HAP-1 (cell line): Measurements from ENCODE around the gene HDLBP.

Experiments used
- DNase-seq, 2 experiments: peaks; one replicate each; pipeline ENCODE4 v3.0.0-alpha.2; 2016 to 2020; ENCODE audit warnings: low spot score in 2 of 2
- H3K27me3 ChIP-seq: fragments of 250-450 bp; sonication (Bioruptor Pico); 2 replicates; pipeline ENCODE4 v1.5.1; 2020; ENCODE audit warnings: low read depth, mild to moderate bottlenecking, moderate library complexity
- H3K36me3 ChIP-seq: fragments of 250-450 bp; sonication (Bioruptor Pico); replicated peaks from 2 replicates; pipeline ENCODE4 v1.5.1; 2020; ENCODE audit warnings: mild to moderate bottlenecking
- H3K4me1 ChIP-seq: fragments of 250-450 bp; sonication (Bioruptor Pico); 2 replicates; pipeline ENCODE4 v1.5.1; 2020; ENCODE audit warnings: mild to moderate bottlenecking
- H3K4me3 ChIP-seq: fragments of 250-450 bp; sonication (Bioruptor Pico); 2 replicates; pipeline ENCODE4 v1.5.1; 2020; ENCODE audit warnings: mild to moderate bottlenecking, moderate library complexity
- H3K9me3 ChIP-seq: fragments of 250-450 bp; sonication (Bioruptor Pico); 2 replicates; pipeline ENCODE4 v1.5.1; 2020; ENCODE audit warnings: mild to moderate bottlenecking, moderate library complexity
- in situ Hi-C: fragments of 300-500 bp; cut with MboI; formaldehyde crosslinking; loops from 3 replicates; pipeline ENCODE4 v1.14.3; 2020; ENCODE audit warnings: low sequenced_read_pairs, inconsistent platforms, mixed read lengths

Gene HDLBP

DNA sequence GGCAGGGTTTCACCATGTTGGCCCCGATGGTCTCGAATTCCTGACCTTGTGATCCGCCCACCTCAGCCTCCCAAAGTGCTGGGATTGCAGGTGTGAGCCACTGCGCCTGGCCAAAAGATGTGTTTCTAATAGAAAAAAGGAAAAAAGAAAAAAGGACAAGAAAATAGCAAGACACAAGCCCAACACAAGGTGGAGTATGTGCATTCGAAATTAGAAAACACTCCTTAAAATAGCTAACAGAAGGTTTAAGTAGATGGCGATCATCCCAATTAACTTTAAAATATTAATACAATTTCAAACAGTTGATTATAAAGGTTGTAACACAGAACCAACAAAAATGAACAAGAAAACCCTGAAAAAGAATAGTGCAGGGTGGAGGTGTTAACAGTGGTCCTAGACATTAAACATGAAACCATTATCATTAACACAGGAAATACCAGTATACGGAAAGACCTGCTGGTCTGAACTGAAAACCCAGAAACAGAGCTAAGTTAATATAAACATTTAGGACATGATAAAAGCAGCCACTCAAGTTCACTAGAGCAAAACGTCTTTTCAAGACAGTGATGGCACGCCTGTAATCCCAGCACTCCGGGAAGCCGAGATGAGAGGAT lies 57.9 kb downstream of the HDLBP start:
- Histone ChIP-seq H3K4me3 (no peak overlapping the region), H3K4me1 (no peaks in the 10 kb centered on the region), H3K9me3 (no peaks in the 10 kb centered on the region), H3K27me3 (no peaks in the 10 kb centered on the region), H3K36me3 (peaks cover 96% of the 10 kb centered on the region)
- in situ Hi-C loops, result no loop called here
- DNase-seq, result peak in 1 of 2 experiments; percentile 0

- H3K9me3 ChIP-seq, result no peaks in the 10 kb centered on the region
- no peaks in the 10 kb centered on the region for H3K4me1 ChIP-seq
- no peaks in the 10 kb centered on the region for H3K27me3 ChIP-seq
- in situ Hi-C loops, result no loop called here
- H3K36me3 ChIP-seq, result peaks cover 96% of the 10 kb centered on the region
- H3K4me3 ChIP-seq, result no peak overlapping the region
- DNase-seq, result no peak
Observed at GRCh38 chr2:241256168-241256545, 59.3 kb downstream of the HDLBP start.

DNA sequence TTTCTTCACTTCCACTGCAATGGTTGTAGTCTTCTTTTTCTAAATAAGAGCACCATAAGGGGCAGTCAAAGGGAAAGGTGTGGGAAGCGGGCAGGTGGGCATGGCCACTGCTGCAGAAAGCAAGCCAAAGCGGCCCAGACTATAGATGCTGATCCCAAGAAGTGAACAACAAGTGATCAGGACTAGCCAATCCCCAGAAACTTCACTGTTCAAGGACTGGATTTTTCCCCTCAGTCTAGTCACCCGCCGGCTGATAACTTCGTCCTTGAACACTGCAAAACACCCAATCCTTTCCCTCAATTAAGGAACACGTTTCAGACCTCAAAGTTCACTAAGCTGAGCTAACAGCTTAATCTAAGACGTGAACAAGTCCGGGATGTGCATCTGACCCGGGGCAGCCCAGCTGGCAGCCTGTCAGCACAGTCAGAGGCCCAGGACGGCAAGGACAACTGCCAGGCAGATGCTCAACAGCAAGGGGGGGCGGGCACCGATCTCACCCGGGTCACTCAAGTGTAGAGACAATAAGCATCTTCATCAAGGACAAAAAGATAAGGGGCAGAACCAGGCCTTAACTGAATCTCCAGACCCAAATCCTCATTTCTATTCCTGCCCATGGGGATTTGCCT lies 59.8 kb downstream of the HDLBP start:
- in situ Hi-C loops, result no loop called here
- no peaks in the 10 kb centered on the region for H3K9me3 ChIP-seq
- H3K4me3 ChIP-seq, result no peak overlapping the region
- DNase-seq, result no peak
- H3K27me3 ChIP-seq, result no peaks in the 10 kb centered on the region
- peaks cover 96% of the 10 kb centered on the region for H3K36me3 ChIP-seq
- no peaks in the 10 kb centered on the region for H3K4me1 ChIP-seq

DNA sequence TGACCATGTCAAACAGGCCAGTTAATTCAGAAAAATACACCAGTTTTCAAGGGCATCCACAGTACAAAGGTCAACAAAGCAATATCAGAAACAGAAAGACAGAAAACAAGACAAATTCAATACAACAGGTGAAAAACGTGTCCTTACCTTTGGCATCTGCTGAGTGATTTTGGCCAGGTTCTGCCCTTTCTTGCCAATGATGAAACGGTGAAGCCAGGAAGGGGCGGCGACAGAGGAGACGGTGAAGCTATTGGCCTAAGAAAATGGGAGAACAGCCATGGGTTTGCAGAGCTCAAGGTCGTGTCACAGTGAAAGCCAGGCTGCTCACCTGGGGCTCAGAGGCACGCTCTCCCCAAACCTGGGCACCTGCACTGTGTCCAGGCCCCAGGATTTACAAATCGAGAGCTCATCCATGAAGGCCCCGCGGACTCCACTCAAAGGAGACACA lies 60.5 kb downstream of the HDLBP start:
- peaks cover 96% of the 10 kb centered on the region for H3K36me3 ChIP-seq
- no peak for DNase-seq
- in situ Hi-C loops, result no loop called here

DNA sequence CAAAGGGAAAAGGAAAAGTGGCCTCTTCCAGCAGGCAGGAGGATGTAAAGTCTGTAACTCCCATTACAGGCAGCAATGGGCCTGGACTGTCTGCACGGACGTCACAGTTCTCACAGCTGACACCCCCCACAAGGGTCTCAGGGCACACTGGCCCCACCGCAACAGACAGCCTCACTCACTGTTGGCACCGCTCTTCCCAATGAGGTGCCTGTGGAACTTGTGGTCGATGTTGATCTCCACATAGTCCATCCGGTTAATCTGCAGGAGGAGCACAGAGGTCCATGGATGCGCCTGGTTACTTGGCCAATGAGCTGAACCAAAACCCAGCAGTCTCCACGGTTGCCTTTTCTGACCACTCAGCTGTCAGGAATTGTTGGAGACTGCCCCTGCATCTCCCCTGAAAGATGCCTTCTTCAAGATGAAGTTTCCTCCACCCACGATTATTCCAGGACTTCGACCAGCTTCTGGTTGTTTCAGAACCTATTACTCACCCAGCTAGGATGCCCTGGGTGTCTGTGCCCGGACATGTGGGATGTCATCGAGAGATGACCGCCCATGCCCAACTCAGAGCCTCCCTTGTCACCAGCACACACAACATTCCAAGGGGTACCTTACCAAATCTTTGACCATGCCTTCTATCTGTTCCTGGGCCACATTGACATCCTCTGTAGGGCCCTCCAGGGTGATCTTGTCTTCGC lies 62.5 kb downstream of the HDLBP start:
- DNase-seq, result no peak
- H3K4me3 ChIP-seq, result no peak overlapping the region
- no peaks in the 10 kb centered on the region for H3K27me3 ChIP-seq
- no peaks in the 10 kb centered on the region for H3K4me1 ChIP-seq
- no peaks in the 10 kb centered on the region for H3K9me3 ChIP-seq
- in situ Hi-C loops, result no loop called here
- H3K36me3 ChIP-seq, result peaks cover 100% of the 10 kb centered on the region

More for the DNA sequence above, 60.5 kb downstream of the HDLBP start:
- Histone ChIP-seq H3K27me3 (no peaks in the 10 kb centered on the region), H3K9me3 (no peaks in the 10 kb centered on the region), H3K4me1 (no peaks in the 10 kb centered on the region), H3K4me3 (no peak overlapping the region)

GRCh38 chr2:241249654-241250053 lies 65.8 kb downstream of the HDLBP start:
- DNase-seq, result no peak
- Histone ChIP-seq H3K4me3 (no peak overlapping the region), H3K9me3 (no peaks in the 10 kb centered on the region), H3K36me3 (peaks cover 98% of the 10 kb centered on the region), H3K27me3 (no peaks in the 10 kb centered on the region), H3K4me1 (no peaks in the 10 kb centered on the region)
- in situ Hi-C loops, result no loop called here

DNA sequence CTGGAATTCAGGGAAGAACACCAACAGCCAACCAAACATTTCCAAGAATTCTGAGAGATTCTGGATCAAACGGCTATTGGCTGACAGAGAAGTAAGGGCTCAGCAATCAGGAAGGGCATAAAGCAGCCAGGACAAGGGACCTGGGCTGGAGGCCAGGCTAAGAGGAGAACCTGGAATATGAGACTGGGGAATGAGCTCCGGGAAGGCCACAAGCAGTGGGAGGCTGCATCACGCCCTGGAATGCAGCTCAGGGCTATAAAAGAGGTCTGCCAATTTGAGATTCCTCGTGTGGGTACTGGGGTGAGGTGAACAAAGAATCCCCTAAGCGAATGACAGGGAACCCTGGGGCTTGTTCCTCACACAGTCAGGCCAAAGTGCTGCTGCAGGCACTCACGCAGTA lies 66.6 kb downstream of the HDLBP start:
- no peaks in the 10 kb centered on the region for H3K4me1 ChIP-seq
- no peaks in the 10 kb centered on the region for H3K9me3 ChIP-seq
- in situ Hi-C loops, result no loop called here
- H3K4me3 ChIP-seq, result no peak overlapping the region
- no peak for DNase-seq
- no peaks in the 10 kb centered on the region for H3K27me3 ChIP-seq
- peaks cover 98% of the 10 kb centered on the region for H3K36me3 ChIP-seq

DNA sequence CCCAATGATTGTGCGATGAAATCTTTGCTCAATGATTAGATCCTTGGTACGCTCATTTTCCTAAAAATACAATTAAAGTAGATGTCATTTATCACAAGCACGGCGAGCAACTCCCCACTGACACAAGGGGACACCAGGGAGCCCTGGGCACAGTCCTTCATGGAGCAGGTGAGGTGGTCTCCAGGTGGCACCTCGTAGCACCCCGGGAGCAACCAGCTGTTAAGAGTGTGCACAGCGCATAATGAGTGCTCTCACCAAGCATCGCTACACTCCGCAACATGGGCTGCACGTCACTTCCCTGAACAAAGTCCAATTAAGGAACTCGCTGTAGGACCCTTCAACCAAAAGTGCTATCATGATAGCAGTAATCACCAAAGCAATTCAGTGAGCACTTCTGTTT lies 67.2 kb downstream of the HDLBP start:
- in situ Hi-C loops, result no loop called here
- Histone ChIP-seq H3K9me3 (no peaks in the 10 kb centered on the region), H3K36me3 (peaks cover 98% of the 10 kb centered on the region), H3K27me3 (no peaks in the 10 kb centered on the region), H3K4me3 (no peak overlapping the region), H3K4me1 (no peaks in the 10 kb centered on the region)
- no peak for DNase-seq

DNA sequence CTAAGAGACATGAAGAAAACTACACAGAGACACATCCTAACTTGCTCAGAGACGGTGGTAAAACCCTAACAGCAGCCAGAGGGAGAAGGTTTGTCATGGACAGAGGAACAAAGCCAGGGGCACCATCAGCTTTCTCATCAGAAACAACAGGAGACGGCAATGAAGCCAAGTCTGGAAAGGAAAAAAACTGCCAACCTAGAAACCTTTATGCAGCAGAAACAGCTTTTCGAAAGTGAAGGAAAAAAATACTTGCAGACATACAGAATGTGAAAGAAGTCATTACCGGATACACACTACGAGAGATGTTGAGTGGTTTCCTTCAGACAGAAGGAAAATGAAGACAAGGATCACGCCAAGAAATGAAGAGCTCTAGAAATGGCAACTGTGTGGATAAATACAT lies 71.1 kb downstream of the HDLBP start:
- no peaks in the 10 kb centered on the region for H3K4me1 ChIP-seq
- no peaks in the 10 kb centered on the region for H3K27me3 ChIP-seq
- no peak overlapping the region for H3K4me3 ChIP-seq
- peaks cover 97% of the 10 kb centered on the region for H3K36me3 ChIP-seq
- in situ Hi-C loops, result no loop called here
- no peaks in the 10 kb centered on the region for H3K9me3 ChIP-seq
- no peak for DNase-seq

DNA sequence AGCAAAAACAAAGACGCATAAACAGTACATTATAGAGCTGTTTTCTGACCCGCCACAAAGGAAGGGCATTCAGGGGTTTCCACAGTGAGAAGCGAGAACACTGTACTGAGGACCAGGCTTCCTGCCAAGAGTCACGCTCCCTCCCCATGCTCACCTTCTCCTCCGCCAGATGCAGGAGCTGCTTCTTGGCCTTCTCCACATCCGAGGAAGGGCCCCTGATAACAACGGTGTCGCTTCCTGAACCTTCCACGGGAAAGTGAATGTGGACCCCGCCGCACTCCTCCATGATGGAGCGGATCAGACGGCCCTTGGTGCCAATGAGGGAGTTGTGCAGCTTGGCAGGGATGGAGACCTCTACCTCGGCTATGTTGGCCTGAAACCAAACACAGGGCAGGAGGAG lies 73.2 kb downstream of the HDLBP start:
- Histone ChIP-seq H3K27me3 (no peaks in the 10 kb centered on the region), H3K9me3 (no peaks in the 10 kb centered on the region), H3K36me3 (peaks cover 96% of the 10 kb centered on the region), H3K4me1 (no peaks in the 10 kb centered on the region), H3K4me3 (no peak overlapping the region)
- in situ Hi-C loops, result no loop called here
- no peak for DNase-seq

DNA sequence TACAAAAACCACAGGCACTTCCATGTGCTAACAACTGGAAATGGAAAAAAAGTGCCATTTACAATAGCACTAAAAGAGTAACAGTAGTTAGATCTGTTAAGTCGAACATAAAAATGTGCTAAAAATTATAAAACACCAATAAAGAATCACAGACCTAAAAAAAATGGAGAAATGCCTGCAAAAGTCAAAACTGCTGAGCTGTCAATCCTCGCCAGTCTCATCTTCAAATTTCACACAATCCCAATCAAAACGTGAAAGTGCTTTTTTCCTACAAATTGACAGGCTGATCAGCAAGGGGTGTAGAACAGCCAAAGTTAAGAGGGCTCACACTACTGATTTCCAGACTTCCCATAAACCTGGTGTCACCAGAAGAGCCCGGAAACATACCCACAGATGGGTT lies 73.8 kb downstream of the HDLBP start:
- H3K4me1 ChIP-seq, result no peaks in the 10 kb centered on the region
- in situ Hi-C loops, result no loop called here
- peaks cover 96% of the 10 kb centered on the region for H3K36me3 ChIP-seq
- H3K9me3 ChIP-seq, result no peaks in the 10 kb centered on the region
- H3K4me3 ChIP-seq, result no peak overlapping the region
- no peak for DNase-seq
- no peaks in the 10 kb centered on the region for H3K27me3 ChIP-seq

DNA sequence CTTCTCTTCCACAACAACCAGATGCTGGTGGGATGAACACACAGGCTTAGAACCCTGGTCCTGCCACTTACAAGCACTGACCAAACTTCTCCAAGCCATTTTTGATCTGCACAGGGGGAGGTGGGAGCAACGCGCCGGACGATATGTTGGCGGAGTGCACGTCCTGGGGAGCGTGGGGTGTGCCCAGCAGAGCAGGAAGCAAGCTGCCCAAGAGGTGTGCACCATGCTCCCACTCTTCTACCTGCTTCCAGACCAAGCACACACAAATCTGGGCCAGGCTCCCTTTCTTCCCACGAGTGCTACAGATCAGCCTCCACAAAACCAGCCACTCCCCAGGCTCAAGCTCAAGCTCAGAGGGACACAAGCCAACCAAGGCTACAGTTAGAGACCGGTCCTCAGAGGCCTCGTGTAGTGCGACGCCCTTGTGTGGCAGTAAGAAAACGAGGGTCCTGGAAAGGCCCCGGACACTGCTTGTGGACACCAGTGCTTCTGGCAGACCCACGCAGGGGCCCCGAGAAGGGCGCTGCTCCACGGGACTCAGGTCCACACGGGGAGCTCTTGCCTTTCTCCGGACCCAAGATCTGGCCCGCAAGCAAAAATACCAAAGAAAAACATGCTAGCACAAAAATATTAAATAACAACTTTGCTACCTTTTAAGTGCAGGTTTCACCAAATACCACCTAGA lies 75.0 kb downstream of the HDLBP start:
- H3K4me1 ChIP-seq, result no peaks in the 10 kb centered on the region
- no peak for DNase-seq
- H3K4me3 ChIP-seq, result no peak overlapping the region
- in situ Hi-C loops, result no loop called here
- H3K27me3 ChIP-seq, result no peaks in the 10 kb centered on the region
- peaks cover 96% of the 10 kb centered on the region for H3K36me3 ChIP-seq
- H3K9me3 ChIP-seq, result no peaks in the 10 kb centered on the region

DNA sequence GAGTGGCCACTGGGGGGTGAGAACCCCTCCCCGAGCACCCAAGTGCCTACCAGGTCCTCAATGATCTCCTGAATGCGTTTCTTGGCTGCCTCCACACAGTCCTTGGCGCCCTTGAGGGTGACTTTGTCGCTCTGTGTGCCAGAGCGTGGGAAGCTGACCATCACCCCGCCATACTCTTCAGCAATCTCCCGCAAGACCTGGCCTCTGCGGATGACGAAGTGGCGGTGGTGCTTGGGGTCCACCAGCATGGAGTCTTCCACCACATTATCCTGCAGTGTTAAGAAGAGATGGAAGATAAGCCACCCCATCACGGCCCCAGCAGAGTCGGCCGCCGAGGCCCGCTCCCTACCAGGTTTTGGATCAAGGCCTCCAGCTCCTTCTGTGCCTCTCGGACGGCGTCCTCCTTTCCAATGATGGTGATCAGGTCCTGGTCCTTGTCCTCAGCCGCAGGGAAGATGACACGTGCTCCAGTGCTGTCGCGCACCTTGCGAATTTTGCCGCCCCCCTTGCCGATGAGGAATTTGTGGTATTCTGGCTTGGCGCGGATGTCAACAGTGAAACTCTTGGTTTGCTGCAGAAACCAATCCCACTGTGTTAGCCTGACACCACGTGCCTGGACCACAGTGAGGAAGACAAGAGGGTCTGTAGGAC lies 75.8 kb downstream of the HDLBP start:
- H3K9me3 ChIP-seq, result no peaks in the 10 kb centered on the region
- H3K4me3 ChIP-seq, result no peak overlapping the region
- H3K4me1 ChIP-seq, result no peaks in the 10 kb centered on the region
- H3K36me3 ChIP-seq, result peaks cover 98% of the 10 kb centered on the region
- H3K27me3 ChIP-seq, result no peaks in the 10 kb centered on the region
- DNase-seq, result no peak
- in situ Hi-C loops, result no loop called here
